GM12878 (cell line): ENCODE results near the gene ZMIZ1. TPM values are rescaled to one million over a fixed set of nuclear protein-coding genes. Genes with fewer than 3 reads are reported as not detected.

Experiments used
- ATAC-seq: fragments of 200-7000 bp; cut with Tn5 transposase; 3 replicates; pipeline ENCODE4 v1.9.1; 2020; ENCODE audit warnings: mild to moderate bottlenecking, moderate library complexity
- BruUV-seq: library from RNA; stranded (reverse); fragments of 400-500 nt; replicated peaks from 2 replicates; lab custom pipeline; 2021; lab: Mats Ljungman, UMichigan
- CTCF ChIA-PET: fragments of 300-600 bp; sonication (Branson Sonifier 250); formaldehyde crosslinking; extraction: SDS; loops from one replicate; lab custom pipeline; 2021; ENCODE audit warnings: inconsistent platforms; lab: Yijun Ruan, JAX
- POLR2A ChIA-PET: fragments of 350-600 bp; formaldehyde crosslinking; extraction: SDS; loops from one replicate; lab custom pipeline; 2021; ENCODE audit warnings: inconsistent platforms; lab: Charles Lee
- RAD21 ChIA-PET: fragments of 300-600 bp; sonication (Branson Sonifier 250); formaldehyde crosslinking; loops from one replicate; lab custom pipeline; 2023; ENCODE audit warnings: antibody characterized with exemption; ENCODE audit not compliant: unreplicated experiment; lab: Charles Lee
- SMC1A ChIA-PET: fragments of 300-600 bp; sonication (Branson Sonifier 250); formaldehyde crosslinking; loops from one replicate; lab custom pipeline; 2023; ENCODE audit not compliant: unreplicated experiment, uncharacterized antibody; lab: Charles Lee
- DNase-seq: peaks from one replicate; pipeline ENCODE4 v3.0.0-alpha.2; 2011; ENCODE audit warnings: low read depth, low spot score
- FAIRE-seq: peaks from 3 replicates; lab custom pipeline; 2011; peaks lifted over from hg19 to GRCh38; lab: Jason Lieb, UNC
- H2AFZ ChIP-seq: 2 replicates; pipeline ENCODE4 v1.6.0; 2011; ENCODE audit warnings: low read depth, low read length, control low read depth; ENCODE audit not compliant: control insufficient read depth
- H3K27ac ChIP-seq: 2 replicates; pipeline ENCODE4 v1.5.1; 2011; ENCODE audit warnings: control low read depth; ENCODE audit not compliant: control insufficient read depth, insufficient read depth
- H3K27me3 ChIP-seq, 2 experiments: replicated peaks in 1 of 2; 2 replicates each; pipeline versions ENCODE4 v1.6.0 to v1.6.1; 2011; ENCODE audit warnings: low read length in 1 of 2; ENCODE audit not compliant: control insufficient read depth in 2 of 2, insufficient read depth in 2 of 2
- H3K36me3 ChIP-seq, 2 experiments: 2 replicates each; pipeline ENCODE4 v1.5.1; 2011; ENCODE audit warnings: low read length in 1 of 2; ENCODE audit not compliant: control insufficient read depth in 2 of 2, insufficient read depth in 2 of 2
- H3K4me1 ChIP-seq: 2 replicates; pipeline ENCODE4 v1.6.1; 2011; ENCODE audit warnings: mild to moderate bottlenecking, low read length, moderate library complexity, mixed read lengths; ENCODE audit not compliant: control insufficient read depth, insufficient read depth
- H3K4me2 ChIP-seq: 2 replicates; pipeline ENCODE4 v1.6.0; 2011; ENCODE audit warnings: control low read depth; ENCODE audit not compliant: control insufficient read depth, insufficient read depth
- H3K4me3 ChIP-seq: fragments of 200-600 bp; sonication (generic); 2 replicates; pipeline ENCODE4 v1.5.1; 2016
- H3K79me2 ChIP-seq: 2 replicates; pipeline ENCODE4 v1.6.0; 2011; ENCODE audit warnings: low read length; ENCODE audit not compliant: control insufficient read depth, insufficient read depth
- H3K9ac ChIP-seq: 2 replicates; pipeline ENCODE4 v1.8.0; 2011; ENCODE audit warnings: low read length, control low read depth, mixed read lengths; ENCODE audit not compliant: control insufficient read depth, insufficient read depth
- H3K9me3 ChIP-seq: replicated peaks from 3 replicates; pipeline ENCODE4 v1.5.1; 2011; ENCODE audit warnings: mild to moderate bottlenecking, low read length; ENCODE audit not compliant: control insufficient read depth, insufficient read depth
- H4K20me1 ChIP-seq: 2 replicates; pipeline ENCODE4 v1.6.0; 2011; ENCODE audit not compliant: control insufficient read depth, insufficient read depth
- BCL11A ChIP-seq: IDR thresholded peaks from 2 replicates; pipeline ENCODE4 v1.6.1; 2011; ENCODE audit warnings: low read depth, low read length
- LARP7 ChIP-seq: fragments of 450-650 bp; IDR thresholded peaks from 2 replicates; pipeline ENCODE4 v1.6.1; 2017; ENCODE audit warnings: mild to moderate bottlenecking
- SREBF2 ChIP-seq: IDR thresholded peaks from 2 replicates; pipeline ENCODE4 v1.6.1; 2012; ENCODE audit warnings: mild to moderate bottlenecking, low read length
- ZBTB40 ChIP-seq: fragments of 450-650 bp; IDR thresholded peaks from 2 replicates; pipeline ENCODE4 v1.6.1; 2016; ENCODE audit warnings: mild to moderate bottlenecking, moderate library complexity, borderline replicate concordance
- WGBS: methylation state at CpG from one replicate; pipeline ENCODE4 v1.1.6; 2016; ENCODE audit warnings: low lambda C conversion rate; ENCODE audit not compliant: insufficient replicate concordance, insufficient coverage; ENCODE audit errors: missing lambda C conversion rate; 5-methylcytosine and 5-hydroxymethylcytosine counted together
- in situ Hi-C: fragments of 300-500 bp; cut with MboI; formaldehyde crosslinking; loops from 9 replicates; pipeline ENCODE4 v1.14.3; 2018; ENCODE audit warnings: mixed read lengths
- intact Hi-C: fragments of 100-400 bp; cut with micrococcal nuclease; formaldehyde crosslinking; loops from one replicate; pipeline ENCODE4 v1.14.2; 2022; ENCODE audit not compliant: unreplicated experiment
- polyA plus RNA-seq, 11 experiments: library from polyadenylated mRNA; depleted of rRNA in 4 of 11; unstranded in 6 of 11; stranded (reverse) in 5 of 11; fragments of >200 nt; fragmentation: Nextera tagmentation in 4 of 11; fragmentation: Illumina TruSeq in 1 of 11; extraction: Ambion mirVana in 4 of 11; extraction: Trizol in 1 of 11; gene quantifications; 1 replicate in 1 of 11; 2 replicates in 10 of 11; pipeline versions ENCODE4 v1.2.1 to v1.2.3, GENCODE V29; 2011 to 2016; ENCODE audit warnings: inconsistent platforms in 2 of 11, missing spikeins in 2 of 11, low read depth in 1 of 11
- total RNA-seq, 4 experiments: library from RNA; depleted of rRNA in 3 of 4; stranded (reverse); fragments of >200 nt in 3 of 4; fragmentation: Illumina TruSeq in 1 of 4; extraction: Trizol in 1 of 4; gene quantifications; 2 replicates each; pipeline versions ENCODE4 v1.2.1 to v1.2.3, GENCODE V29; 2013 to 2021
- TF ChIP-seq, protein P1 (sequence below): fragments of 450-650 bp; conservative IDR thresholded peaks from 2 replicates; pipeline ENCODE4 v1.6.1; 2017; ENCODE audit warnings: mild to moderate bottlenecking, moderate library complexity
- TF ChIP-seq, protein P2 (sequence below): fragments of 450-650 bp; IDR thresholded peaks from 2 replicates; pipeline ENCODE4 v1.6.1; 2017; ENCODE audit warnings: mild to moderate bottlenecking, moderate library complexity

ZMIZ1 gene
- total and polyA plus RNA-seq, 10 of the 15 experiments (the other 5 are each of a cell fraction or from before 2014, with no cell fraction given): 3.1 to 82.3 (median 14.9) TPM

- TF ChIP-seq, protein P1, sequence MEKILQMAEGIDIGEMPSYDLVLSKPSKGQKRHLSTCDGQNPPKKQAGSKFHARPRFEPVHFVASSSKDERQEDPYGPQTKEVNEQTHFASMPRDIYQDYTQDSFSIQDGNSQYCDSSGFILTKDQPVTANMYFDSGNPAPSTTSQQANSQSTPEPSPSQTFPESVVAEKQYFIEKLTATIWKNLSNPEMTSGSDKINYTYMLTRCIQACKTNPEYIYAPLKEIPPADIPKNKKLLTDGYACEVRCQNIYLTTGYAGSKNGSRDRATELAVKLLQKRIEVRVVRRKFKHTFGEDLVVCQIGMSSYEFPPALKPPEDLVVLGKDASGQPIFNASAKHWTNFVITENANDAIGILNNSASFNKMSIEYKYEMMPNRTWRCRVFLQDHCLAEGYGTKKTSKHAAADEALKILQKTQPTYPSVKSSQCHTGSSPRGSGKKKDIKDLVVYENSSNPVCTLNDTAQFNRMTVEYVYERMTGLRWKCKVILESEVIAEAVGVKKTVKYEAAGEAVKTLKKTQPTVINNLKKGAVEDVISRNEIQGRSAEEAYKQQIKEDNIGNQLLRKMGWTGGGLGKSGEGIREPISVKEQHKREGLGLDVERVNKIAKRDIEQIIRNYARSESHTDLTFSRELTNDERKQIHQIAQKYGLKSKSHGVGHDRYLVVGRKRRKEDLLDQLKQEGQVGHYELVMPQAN: no peak
Measured at GRCh38 chr10:79140855-79141254, 72.1 kb downstream of the ZMIZ1 start (continued).

GRCh38 chr10:79142064-79142491, 73.3 kb downstream of the ZMIZ1 start:
- Histone ChIP-seq H3K4me1 (peaks cover 15% of the 10 kb centered on the region), H3K4me2 (no peak overlapping the region), H3K36me3 (no peaks in the 10 kb centered on the region; a peak in 1 of 4 replicates), H3K9ac (no peak overlapping the region), H4K20me1 (no peaks in the 10 kb centered on the region), H3K9me3 (no peaks in the 10 kb centered on the region), H2AFZ (no peak overlapping the region), H3K4me3 (no peak overlapping the region), H3K79me2 (no peaks in the 10 kb centered on the region), H3K27ac (no peak overlapping the region), H3K27me3 (no peaks in the 10 kb centered on the region)
- ChIA-PET RAD21 (no interaction called here), POLR2A (no interaction called here), SMC1A (interaction anchor here (1.6 kb wide), 1 partner anchor 314 kb away, joined by 3 read pairs; no protein-coding TSS in a partner anchor), CTCF (no interaction called here)
- in situ Hi-C loops (no loop called here), intact Hi-C loops (no loop called here)
- no peak for ATAC-seq
- 34% methylated on average over 10 of the region's 10 CpGs for WGBS
- no peak for FAIRE-seq
- no TSS peak for BruUV-seq
- no peak for DNase-seq
- TF ChIP-seq SREBF2: no peak
- TF ChIP-seq, protein P2, sequence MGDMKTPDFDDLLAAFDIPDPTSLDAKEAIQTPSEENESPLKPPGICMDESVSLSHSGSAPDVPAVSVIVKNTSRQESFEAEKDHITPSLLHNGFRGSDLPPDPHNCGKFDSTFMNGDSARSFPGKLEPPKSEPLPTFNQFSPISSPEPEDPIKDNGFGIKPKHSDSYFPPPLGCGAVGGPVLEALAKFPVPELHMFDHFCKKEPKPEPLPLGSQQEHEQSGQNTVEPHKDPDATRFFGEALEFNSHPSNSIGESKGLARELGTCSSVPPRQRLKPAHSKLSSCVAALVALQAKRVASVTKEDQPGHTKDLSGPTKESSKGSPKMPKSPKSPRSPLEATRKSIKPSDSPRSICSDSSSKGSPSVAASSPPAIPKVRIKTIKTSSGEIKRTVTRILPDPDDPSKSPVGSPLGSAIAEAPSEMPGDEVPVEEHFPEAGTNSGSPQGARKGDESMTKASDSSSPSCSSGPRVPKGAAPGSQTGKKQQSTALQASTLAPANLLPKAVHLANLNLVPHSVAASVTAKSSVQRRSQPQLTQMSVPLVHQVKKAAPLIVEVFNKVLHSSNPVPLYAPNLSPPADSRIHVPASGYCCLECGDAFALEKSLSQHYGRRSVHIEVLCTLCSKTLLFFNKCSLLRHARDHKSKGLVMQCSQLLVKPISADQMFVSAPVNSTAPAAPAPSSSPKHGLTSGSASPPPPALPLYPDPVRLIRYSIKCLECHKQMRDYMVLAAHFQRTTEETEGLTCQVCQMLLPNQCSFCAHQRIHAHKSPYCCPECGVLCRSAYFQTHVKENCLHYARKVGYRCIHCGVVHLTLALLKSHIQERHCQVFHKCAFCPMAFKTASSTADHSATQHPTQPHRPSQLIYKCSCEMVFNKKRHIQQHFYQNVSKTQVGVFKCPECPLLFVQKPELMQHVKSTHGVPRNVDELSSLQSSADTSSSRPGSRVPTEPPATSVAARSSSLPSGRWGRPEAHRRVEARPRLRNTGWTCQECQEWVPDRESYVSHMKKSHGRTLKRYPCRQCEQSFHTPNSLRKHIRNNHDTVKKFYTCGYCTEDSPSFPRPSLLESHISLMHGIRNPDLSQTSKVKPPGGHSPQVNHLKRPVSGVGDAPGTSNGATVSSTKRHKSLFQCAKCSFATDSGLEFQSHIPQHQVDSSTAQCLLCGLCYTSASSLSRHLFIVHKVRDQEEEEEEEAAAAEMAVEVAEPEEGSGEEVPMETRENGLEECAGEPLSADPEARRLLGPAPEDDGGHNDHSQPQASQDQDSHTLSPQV: no peak
- no peak for TF ChIP-seq BCL11A
- no peak for TF ChIP-seq ZBTB40
- TF ChIP-seq LARP7: no peak
